Smooth muscle cell (in vitro differentiated cells): ENCODE results near the gene SDK1. TPM values are rescaled to one million over a fixed set of nuclear protein-coding genes. Genes with fewer than 3 reads are reported as not detected.

ENCODE experiments used
- DNase-seq: peaks from one replicate; lab custom pipeline; 2025; ENCODE audit not compliant: unreplicated experiment; lab: John Stamatoyannopoulos, UW
- H2AFZ ChIP-seq: fragments of 200-600 bp; sonication (generic); 2 replicates; pipeline ENCODE4 v1.6.0; 2016; ENCODE audit warnings: antibody characterized with exemption, low read depth, mild to moderate bottlenecking
- H3F3A ChIP-seq: fragments of 200-600 bp; sonication (generic); 2 replicates; pipeline ENCODE4 v1.6.0; 2017; ENCODE audit warnings: antibody characterized with exemption, low read depth
- H3K27ac ChIP-seq: fragments of 200-600 bp; sonication (generic); 2 replicates; pipeline ENCODE4 v1.5.1; 2016; ENCODE audit warnings: low read depth, mild to moderate bottlenecking
- H3K27me3 ChIP-seq: fragments of 200-600 bp; sonication (generic); 2 replicates; pipeline ENCODE4 v1.6.1; 2016; ENCODE audit warnings: low read depth, mild to moderate bottlenecking
- H3K36me3 ChIP-seq: fragments of 200-600 bp; sonication (generic); 2 replicates; pipeline ENCODE4 v1.5.1; 2016; ENCODE audit warnings: low read depth
- H3K4me1 ChIP-seq: fragments of 200-600 bp; sonication (generic); 2 replicates; pipeline ENCODE4 v1.5.1; 2016; ENCODE audit warnings: low read depth
- H3K4me2 ChIP-seq: fragments of 200-600 bp; sonication (generic); 2 replicates; pipeline ENCODE4 v1.6.0; 2016; ENCODE audit warnings: mild to moderate bottlenecking
- H3K4me3 ChIP-seq: fragments of 200-600 bp; sonication (generic); 2 replicates; pipeline ENCODE4 v1.5.1; 2016; ENCODE audit warnings: mild to moderate bottlenecking
- H3K79me2 ChIP-seq: fragments of 200-600 bp; sonication (generic); 2 replicates; pipeline ENCODE4 v1.6.0; 2016; ENCODE audit warnings: low read depth, mild to moderate bottlenecking
- H3K9ac ChIP-seq: fragments of 200-600 bp; sonication (generic); 2 replicates; pipeline ENCODE4 v1.6.0; 2016; ENCODE audit warnings: low read depth
- H3K9me3 ChIP-seq: fragments of 200-600 bp; sonication (generic); replicated peaks from 2 replicates; pipeline ENCODE4 v1.5.1; 2016; ENCODE audit warnings: low read depth
- H4K20me1 ChIP-seq: fragments of 200-600 bp; sonication (generic); 2 replicates; pipeline ENCODE4 v1.6.0; 2016; ENCODE audit warnings: low read depth
- CTCF ChIP-seq: fragments of 200-600 bp; sonication (generic); IDR thresholded peaks from 2 replicates; pipeline ENCODE4 v1.5.1; 2017; ENCODE audit warnings: borderline replicate concordance, mild to moderate bottlenecking, antibody characterized with exemption; ENCODE audit not compliant: insufficient read depth, poor library complexity, severe bottlenecking
- WGBS: methylation state at CpG from one replicate; pipeline ENCODE4 v1.1.7; 2016; ENCODE audit warnings: low lambda C conversion rate; 5-methylcytosine and 5-hydroxymethylcytosine counted together
- polyA plus RNA-seq: library from polyadenylated mRNA; unstranded; fragments of >200 nt; fragmentation: Nextera tagmentation; extraction: Ambion mirVana; gene quantifications from 2 replicates; pipeline ENCODE4 v1.2.1, GENCODE V29; 2016
- total RNA-seq: library from RNA; depleted of rRNA; stranded (reverse); fragments of >200 nt; gene quantifications from 2 replicates; pipeline ENCODE4 v1.2.3, GENCODE V29; 2014

Gene SDK1
- total and polyA plus RNA-seq, 2 experiments from 2014 or later: 1.1 to 2.5 TPM

- H3K4me2 ChIP-seq: no peak overlapping the region
- H3K27ac ChIP-seq: no peak overlapping the region
- no peaks in the 10 kb centered on the region for H3K9me3 ChIP-seq
- no peaks in the 10 kb centered on the region for H3K27me3 ChIP-seq
- no peaks in the 10 kb centered on the region for H3K4me1 ChIP-seq
- no peak overlapping the region for H3K9ac ChIP-seq
- H4K20me1 ChIP-seq: no peaks in the 10 kb centered on the region
- no peak overlapping the region for H3K4me3 ChIP-seq
- no peak overlapping the region for H2AFZ ChIP-seq
- no peaks in the 10 kb centered on the region for H3K36me3 ChIP-seq
- no peaks in the 10 kb centered on the region for H3K79me2 ChIP-seq
- no peak for DNase-seq
- H3F3A ChIP-seq: no peaks in the 10 kb centered on the region
- no peak for TF ChIP-seq CTCF
- 94% methylated on average over 19 of the region's 19 CpGs for WGBS
Measured at GRCh38 chr7:3908153-3908552, 607.1 kb downstream of the SDK1 start.

- H3K4me2 ChIP-seq: no peak overlapping the region
- H3K4me3 ChIP-seq: no peak overlapping the region
- H4K20me1 ChIP-seq: no peaks in the 10 kb centered on the region
- H3K36me3 ChIP-seq: no peaks in the 10 kb centered on the region
- no peak for TF ChIP-seq CTCF
- no peaks in the 10 kb centered on the region for H3K4me1 ChIP-seq
- H3K27ac ChIP-seq: no peak overlapping the region
- H3K9me3 ChIP-seq: no peaks in the 10 kb centered on the region
- no peaks in the 10 kb centered on the region for H3F3A ChIP-seq
- no peaks in the 10 kb centered on the region for H3K79me2 ChIP-seq
- H2AFZ ChIP-seq: no peak overlapping the region
- H3K9ac ChIP-seq: no peak overlapping the region
- DNase-seq: no peak
- H3K27me3 ChIP-seq: no peaks in the 10 kb centered on the region
- WGBS: 95% methylated on average over 7 of the region's 7 CpGs
Measured at GRCh38 chr7:3909128-3909527, 608.1 kb downstream of the SDK1 start.

- no peaks in the 10 kb centered on the region for H3F3A ChIP-seq
- no peaks in the 10 kb centered on the region for H3K36me3 ChIP-seq
- no peak overlapping the region for H3K4me2 ChIP-seq
- no peak overlapping the region for H2AFZ ChIP-seq
- no peak overlapping the region for H3K27ac ChIP-seq
- DNase-seq: no peak
- no peaks in the 10 kb centered on the region for H3K4me1 ChIP-seq
- H3K9ac ChIP-seq: no peak overlapping the region
- no peaks in the 10 kb centered on the region for H4K20me1 ChIP-seq
- H3K4me3 ChIP-seq: no peak overlapping the region
- no peaks in the 10 kb centered on the region for H3K79me2 ChIP-seq
- H3K27me3 ChIP-seq: no peaks in the 10 kb centered on the region
- 91% methylated on average over 6 of the region's 6 CpGs for WGBS
- no peaks in the 10 kb centered on the region for H3K9me3 ChIP-seq
- TF ChIP-seq CTCF: no peak
Measured at GRCh38 chr7:3910054-3910453, 609.0 kb downstream of the SDK1 start.

GRCh38 chr7:3911685-3912084, 610.6 kb downstream of the SDK1 start:
- H3K27me3 ChIP-seq: no peaks in the 10 kb centered on the region
- no peak for DNase-seq
- WGBS: 79% methylated on average over 4 of the region's 4 CpGs
- no peaks in the 10 kb centered on the region for H3K4me1 ChIP-seq
- TF ChIP-seq CTCF: no peak
- H3K4me3 ChIP-seq: no peak overlapping the region
- H3K9ac ChIP-seq: no peak overlapping the region
- H4K20me1 ChIP-seq: no peaks in the 10 kb centered on the region
- H3K27ac ChIP-seq: no peak overlapping the region
- H3K79me2 ChIP-seq: no peaks in the 10 kb centered on the region
- no peak overlapping the region for H2AFZ ChIP-seq
- no peaks in the 10 kb centered on the region for H3K9me3 ChIP-seq
- H3F3A ChIP-seq: no peaks in the 10 kb centered on the region
- H3K36me3 ChIP-seq: no peaks in the 10 kb centered on the region
- H3K4me2 ChIP-seq: no peak overlapping the region
